GM23338 (cell line): ENCODE measurements around the gene FAM237B. TPM values are rescaled to one million over a fixed set of nuclear protein-coding genes. Genes with fewer than 3 reads are reported as not detected.
A peak's percentile ranks its signal among the peaks of the same experiment; 100 is the strongest.

Experiments used
- ATAC-seq: fragments of 200-7000 bp; cut with Tn5 transposase; 3 replicates; pipeline ENCODE4 v1.9.1; 2020
- DNase-seq: peaks from one replicate; pipeline ENCODE4 v3.0.0-alpha.2; 2015; ENCODE audit warnings: low spot score
- H2AFZ ChIP-seq: fragments of 200-600 bp; sonication (generic); 2 replicates; pipeline ENCODE4 v1.8.0; 2016; ENCODE audit warnings: antibody characterized with exemption, mild to moderate bottlenecking, moderate library complexity
- H3F3A ChIP-seq: fragments of 200-600 bp; sonication (generic); replicated peaks from 2 replicates; pipeline ENCODE4 v1.8.0; 2017; ENCODE audit warnings: antibody characterized with exemption, mixed run types, low read depth
- H3K27ac ChIP-seq: fragments of 200-600 bp; sonication (generic); 2 replicates; pipeline ENCODE4 v1.6.1; 2016; ENCODE audit warnings: low read depth
- H3K27me3 ChIP-seq: fragments of 200-600 bp; sonication (generic); 2 replicates; pipeline ENCODE4 v1.8.0; 2016; ENCODE audit warnings: mild to moderate bottlenecking, mixed run types, moderate library complexity; ENCODE audit not compliant: insufficient read depth
- H3K36me3 ChIP-seq: fragments of 200-600 bp; sonication (generic); 2 replicates; pipeline ENCODE4 v1.8.0; 2016; ENCODE audit warnings: mild to moderate bottlenecking; ENCODE audit not compliant: insufficient read depth
- H3K4me1 ChIP-seq: fragments of 200-600 bp; sonication (generic); 2 replicates; pipeline ENCODE4 v1.8.0; 2016; ENCODE audit warnings: mild to moderate bottlenecking, moderate library complexity; ENCODE audit not compliant: insufficient read depth
- H3K4me2 ChIP-seq: fragments of 200-600 bp; sonication (generic); 2 replicates; pipeline ENCODE4 v1.7.1; 2017; ENCODE audit warnings: mixed run types
- H3K4me3 ChIP-seq: fragments of 200-600 bp; sonication (generic); 2 replicates; pipeline ENCODE4 v1.6.1; 2016; ENCODE audit warnings: mixed run types
- H3K79me2 ChIP-seq: fragments of 200-600 bp; sonication (generic); replicated peaks from 2 replicates; pipeline ENCODE4 v1.8.0; 2017; ENCODE audit warnings: mild to moderate bottlenecking; ENCODE audit not compliant: insufficient read depth
- H3K9me2 ChIP-seq: fragments of 200-600 bp; sonication (generic); 2 replicates; pipeline ENCODE4 v1.8.0; 2017; ENCODE audit not compliant: insufficient read depth
- H4K20me1 ChIP-seq: fragments of 200-600 bp; sonication (generic); replicated peaks from 2 replicates; pipeline ENCODE4 v1.8.0; 2017; ENCODE audit warnings: mild to moderate bottlenecking; ENCODE audit not compliant: insufficient read depth
- H3K27ac Mint-ChIP-seq: 2 replicates; pipeline ENCODE4 v1.8.0; 2020; ENCODE audit warnings: inconsistent platforms, mild to moderate bottlenecking, moderate library complexity, mixed read lengths
- H3K27me3 Mint-ChIP-seq: 3 replicates; pipeline ENCODE4 v1.8.0; 2022; ENCODE audit warnings: low read depth, mild to moderate bottlenecking, moderate library complexity, mixed read lengths, inconsistent platforms; ENCODE audit not compliant: insufficient read depth, poor library complexity
- H3K36me3 Mint-ChIP-seq: 3 replicates; pipeline ENCODE4 v1.8.0; 2021; ENCODE audit warnings: low read depth, mild to moderate bottlenecking, inconsistent platforms, moderate library complexity, mixed read lengths
- H3K4me1 Mint-ChIP-seq: 3 replicates; pipeline ENCODE4 v1.8.0; 2020; ENCODE audit warnings: mild to moderate bottlenecking, inconsistent platforms, mixed read lengths
- H3K4me3 Mint-ChIP-seq: 3 replicates; pipeline ENCODE4 v1.8.0; 2021; ENCODE audit warnings: moderate library complexity, mild to moderate bottlenecking, inconsistent platforms, mixed read lengths
- H3K9me3 Mint-ChIP-seq: 3 replicates; pipeline ENCODE4 v1.8.0; 2020; ENCODE audit warnings: moderate library complexity, mild to moderate bottlenecking, inconsistent platforms, mixed read lengths
- CREB1 ChIP-seq: fragments of 250-450 bp; sonication (Bioruptor Pico); IDR thresholded peaks from 2 replicates; pipeline ENCODE4 v1.5.0; 2020; ENCODE audit warnings: low read depth, mild to moderate bottlenecking, moderate library complexity
- CTCF ChIP-seq, 2 experiments: fragments of 200-600 bp in 1 of 2; sonication (generic) in 1 of 2; conservative IDR thresholded peaks; 2 replicates each; pipeline versions ENCODE4 v1.5.1 to v1.6.1; 2016 to 2017; ENCODE audit warnings: antibody characterized with exemption in 2 of 2, low read depth in 2 of 2, mild to moderate bottlenecking in 2 of 2, moderate library complexity in 1 of 2
- ETS1 ChIP-seq: IDR thresholded peaks from 2 replicates; pipeline ENCODE4 v1.6.1; 2016; ENCODE audit warnings: antibody characterized with exemption
- EZH2 ChIP-seq: fragments of 200-600 bp; sonication (generic); IDR thresholded peaks from one replicate; pipeline ENCODE4 v1.8.0; 2017; ENCODE audit warnings: antibody characterized with exemption, mild to moderate bottlenecking, low read depth; ENCODE audit not compliant: unreplicated experiment
- EZH2phosphoT487 ChIP-seq: fragments of 200-600 bp; sonication (generic); IDR thresholded peaks from one replicate; pipeline ENCODE4 v1.8.1; 2018; ENCODE audit warnings: antibody characterized with exemption; ENCODE audit not compliant: unreplicated experiment
- JUNB ChIP-seq: IDR thresholded peaks from one replicate; pipeline ENCODE4 v1.6.1; 2016; ENCODE audit warnings: antibody characterized with exemption; ENCODE audit not compliant: unreplicated experiment
- NANOG ChIP-seq: IDR thresholded peaks from 2 replicates; pipeline ENCODE4 v1.6.1; 2016; ENCODE audit warnings: antibody characterized with exemption, borderline replicate concordance
- POLR2AphosphoS5 ChIP-seq: IDR thresholded peaks from 2 replicates; pipeline ENCODE4 v1.6.1; 2016; ENCODE audit warnings: antibody characterized with exemption, low read depth
- REST ChIP-seq: IDR thresholded peaks from one replicate; pipeline ENCODE4 v1.6.1; 2018; ENCODE audit warnings: antibody characterized with exemption; ENCODE audit not compliant: unreplicated experiment
- STAT1 ChIP-seq: IDR thresholded peaks from one replicate; pipeline ENCODE4 v1.6.1; 2016; ENCODE audit warnings: antibody characterized with exemption; ENCODE audit not compliant: unreplicated experiment
- ZNF114 ChIP-seq: fragments of 250-450 bp; sonication (Bioruptor Pico); IDR thresholded peaks from 2 replicates; pipeline ENCODE4 v1.5.0; 2020; ENCODE audit warnings: mild to moderate bottlenecking, moderate library complexity
- ZNF331 ChIP-seq: fragments of 250-450 bp; sonication (Bioruptor Pico); IDR thresholded peaks from 2 replicates; pipeline ENCODE4 v1.5.0; 2020; ENCODE audit warnings: low read depth, mild to moderate bottlenecking, moderate library complexity
- ZNF462 ChIP-seq: fragments of 250-450 bp; sonication (Bioruptor Pico); IDR thresholded peaks from 2 replicates; pipeline ENCODE4 v1.5.0; 2020; ENCODE audit warnings: mild to moderate bottlenecking, moderate library complexity
- polyA plus RNA-seq: library from polyadenylated mRNA; unstranded; fragments of >200 nt; fragmentation: Nextera tagmentation; extraction: Ambion mirVana; gene quantifications from 2 replicates; pipeline ENCODE4 v1.2.1, GENCODE V29; 2016
- total RNA-seq: library from RNA; depleted of rRNA; stranded (reverse); fragments of >200 nt; shearing (Covaris generic); gene quantifications from 2 replicates; pipeline ENCODE4 v1.2.3, GENCODE V29; 2014

The FAM237B gene
- total and polyA plus RNA-seq, 2 experiments from 2014 or later, result 0.07 to 0.13 TPM

DNA sequence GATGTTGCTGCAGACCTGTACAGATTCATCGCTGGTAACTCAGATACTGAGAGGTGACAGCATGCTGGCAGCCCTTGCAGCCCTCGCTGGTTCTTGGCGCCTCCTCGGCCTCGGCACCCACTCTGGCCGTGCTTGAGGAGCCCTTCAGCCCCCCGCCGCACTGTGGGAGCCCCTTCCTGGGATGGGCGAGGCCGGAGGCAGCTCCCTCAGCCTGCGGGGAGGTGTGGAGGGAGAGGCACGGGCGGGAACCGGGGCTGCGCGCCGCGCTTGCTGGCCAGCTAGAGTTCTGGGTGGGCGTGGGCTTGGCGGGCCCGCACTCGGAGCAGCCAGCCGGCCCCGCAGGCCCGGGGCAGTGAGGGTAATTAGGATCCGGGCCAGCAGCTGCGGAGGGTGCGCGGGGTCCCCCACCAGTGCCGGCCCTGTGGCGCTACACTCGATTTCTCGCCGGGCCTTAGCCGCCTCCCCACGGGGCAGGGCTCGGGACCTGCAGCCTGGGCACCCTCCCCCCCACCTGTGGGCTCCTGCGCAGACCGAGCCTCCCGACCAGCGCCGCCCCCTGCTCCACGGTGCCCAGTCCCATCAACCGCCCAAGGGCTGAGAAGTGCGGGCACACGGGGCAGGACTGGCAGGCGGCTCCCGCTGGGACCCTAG, 13.2 kb upstream of the FAM237B start:
- H3K9me2 ChIP-seq, result no peaks in the 10 kb centered on the region
- H3K4me1 ChIP-seq, result no peaks in the 10 kb centered on the region
- H3K27me3 Mint-ChIP-seq, result no peaks in the 10 kb centered on the region
- no peak overlapping the region for H3K4me3 ChIP-seq
- H4K20me1 ChIP-seq, result no peaks in the 10 kb centered on the region
- no peaks in the 10 kb centered on the region for H3K79me2 ChIP-seq
- no peaks in the 10 kb centered on the region for H3K4me1 Mint-ChIP-seq
- H3K27me3 ChIP-seq, result no peaks in the 10 kb centered on the region
- H3K36me3 Mint-ChIP-seq, result no peaks in the 10 kb centered on the region
- H3K27ac ChIP-seq, result no peak overlapping the region
- H3F3A ChIP-seq, result no peaks in the 10 kb centered on the region
- no peak overlapping the region for H3K4me2 ChIP-seq
- DNase-seq (no peak), ATAC-seq (peak; percentile 45; the same call in 2 of the 3 replicates)
- no peaks in the 10 kb centered on the region for H3K9me3 Mint-ChIP-seq
- H3K4me3 Mint-ChIP-seq, result no peak overlapping the region
- no peaks in the 10 kb centered on the region for H3K36me3 ChIP-seq
- TF ChIP-seq EZH2phosphoT487 (no peak), POLR2AphosphoS5 (no peak), NANOG (no peak), REST (no peak), CTCF (conservative IDR thresholded peaks at IDR 0.05; ENCODE audit: low read depth in 2 of 2) (no peak), EZH2 (no peak), ETS1 (no peak), JUNB (no peak), ZNF114 (CRISPR knock-in tag) (no peak), ZNF462 (CRISPR knock-in tag) (no peak), STAT1 (no peak), CREB1 (CRISPR knock-in tag) (no peak), ZNF331 (CRISPR knock-in tag) (no peak)
- no peak overlapping the region for H3K27ac Mint-ChIP-seq
- peak overlapping the region; percentile 59; the same call in 1 of the 2 replicates for H2AFZ ChIP-seq
